Esophagus (tissue), 2 donors: Measurements from ENCODE around the gene KCTD16. TPM values are rescaled to one million over a fixed set of nuclear protein-coding genes. Genes with fewer than 3 reads are reported as not detected.
A peak's percentile ranks its signal among the peaks of the same experiment; 100 is the strongest.

Experiments used
- H3K27ac ChIP-seq, 2 donors: one replicate each; pipeline ENCODE4 v1.5.1; 2013; ENCODE audit warnings: low read depth in 2 of 2, mild to moderate bottlenecking in 2 of 2, inconsistent platforms in 1 of 2, low read length in 1 of 2, moderate library complexity in 1 of 2
- H3K27me3 ChIP-seq, 2 donors: one replicate each; pipeline ENCODE4 v1.6.1; 2013; ENCODE audit warnings: low read length in 2 of 2, control low read depth in 1 of 2, mild to moderate bottlenecking in 1 of 2; ENCODE audit not compliant: insufficient read depth in 2 of 2, control insufficient read depth in 1 of 2
- H3K36me3 ChIP-seq, 2 donors: one replicate each; pipeline ENCODE4 v1.6.1; 2013; ENCODE audit warnings: low read length in 1 of 2; ENCODE audit not compliant: control insufficient read depth in 2 of 2, insufficient read depth in 2 of 2
- H3K4me1 ChIP-seq, 2 donors: one replicate each; pipeline ENCODE4 v1.6.1; 2013; ENCODE audit warnings: low read length in 1 of 2; ENCODE audit not compliant: control insufficient read depth in 2 of 2, insufficient read depth in 2 of 2
- H3K4me3 ChIP-seq, 2 donors: one replicate each; pipeline ENCODE4 v1.5.1; 2013; ENCODE audit warnings: low read length in 2 of 2, mild to moderate bottlenecking in 2 of 2, low read depth in 1 of 2, moderate library complexity in 1 of 2
- H3K9me3 ChIP-seq, 2 donors: one replicate each; pipeline ENCODE4 v1.6.1; 2013; ENCODE audit warnings: mild to moderate bottlenecking in 2 of 2, low read depth in 1 of 2, low read length in 1 of 2, moderate library complexity in 1 of 2; ENCODE audit not compliant: control insufficient read depth in 2 of 2, insufficient read depth in 1 of 2
- WGBS, 2 donors: extraction: QIAGEN DNeasy Blood & Tissue Kit; methylation state at CpG; one replicate each; pipeline ENCODE4 v1.1.7; 2013; 5-methylcytosine and 5-hydroxymethylcytosine counted together
- polyA plus RNA-seq, 2 donors: library from polyadenylated mRNA; stranded (reverse); fragments of 200-250 nt; gene quantifications; one replicate each; pipeline ENCODE4 v1.2.3, GENCODE V29; 2013
- donor health status: healthy with polysubstance abuse.
- donor health status: Bipolar disorder and iron deficiency.

KCTD16 gene
- polyA plus RNA-seq, 2 donors = under 0.01 TPM

- no peak overlapping the region for H3K27ac ChIP-seq
- H3K4me1 ChIP-seq = no peaks in the 10 kb centered on the region
- 92 to 94% methylated on average over 3 of the region's 3 CpGs for WGBS, 2 donors
- no peaks in the 10 kb centered on the region for H3K27me3 ChIP-seq
- no peaks in the 10 kb centered on the region for H3K9me3 ChIP-seq
- no peak overlapping the region for H3K4me3 ChIP-seq
- H3K36me3 ChIP-seq = no peaks in the 10 kb centered on the region
Observed at GRCh38 chr5:144151026-144151425, 19.6 kb upstream of the KCTD16 start.

GRCh38 chr5:144156767-144157171 lies 13.9 kb upstream of the KCTD16 start:
- no peak overlapping the region for H3K27ac ChIP-seq

GRCh38 chr5:144162686-144163085 lies 8.0 kb upstream of the KCTD16 start:
- Histone ChIP-seq H3K9me3 (no peaks in the 10 kb centered on the region), H3K36me3 (peaks cover 0 to 2% of the 10 kb centered on the region in 2 donors), H3K4me1 (no peaks in the 10 kb centered on the region), H3K27me3 (no peaks in the 10 kb centered on the region), H3K27ac (no peak overlapping the region), H3K4me3 (no peak overlapping the region)
- 89 to 97% methylated on average over 1 of the region's 1 CpG for WGBS, 2 donors

More at GRCh38 chr5:144156767-144157171, 13.9 kb upstream of the KCTD16 start:
- H3K27me3 ChIP-seq = no peaks in the 10 kb centered on the region
- H3K9me3 ChIP-seq = no peaks in the 10 kb centered on the region
- H3K4me3 ChIP-seq = no peak overlapping the region
- no peaks in the 10 kb centered on the region for H3K4me1 ChIP-seq
- WGBS, 2 donors = 45 to 53% methylated on average over 2 of the region's 2 CpGs
- no peaks in the 10 kb centered on the region for H3K36me3 ChIP-seq

GRCh38 chr5:144166696-144167095 lies 4.0 kb upstream of the KCTD16 start:
- Histone ChIP-seq H3K4me1 (no peaks in the 10 kb centered on the region), H3K4me3 (no peak overlapping the region), H3K27me3 (no peaks in the 10 kb centered on the region), H3K36me3 (peaks cover 0 to 2% of the 10 kb centered on the region in 2 donors), H3K9me3 (no peaks in the 10 kb centered on the region), H3K27ac (no peak overlapping the region)
- 88 to 89% methylated on average over 1 of the region's 1 CpG for WGBS, 2 donors

- WGBS, 2 donors = 76 to 77% methylated on average over 3 of the region's 3 CpGs
- H3K9me3 ChIP-seq = no peaks in the 10 kb centered on the region
- H3K4me1 ChIP-seq = no peaks in the 10 kb centered on the region
- no peak overlapping the region for H3K4me3 ChIP-seq
- no peak overlapping the region for H3K27ac ChIP-seq
- H3K36me3 ChIP-seq = peaks cover 0 to 2% of the 10 kb centered on the region in 2 donors
- H3K27me3 ChIP-seq = no peaks in the 10 kb centered on the region
Observed at GRCh38 chr5:144167998-144168397, 2.7 kb upstream of the KCTD16 start.

- Histone ChIP-seq H3K4me3 (peak overlapping the region; percentile 84 to 99), H3K36me3 (no peaks in the 10 kb centered on the region), H3K4me1 (no peaks in the 10 kb centered on the region), H3K27ac (peak overlapping the region; percentile 74 to 82), H3K9me3 (no peaks in the 10 kb centered on the region), H3K27me3 (no peaks in the 10 kb centered on the region)
- 1 to 3% methylated on average over 12 of the region's 12 CpGs for WGBS, 2 donors
Observed at GRCh38 chr5:144169904-144170275, 783 bp upstream of the KCTD16 start.

GRCh38 chr5:144173766-144174165 lies 3.1 kb downstream of the KCTD16 start:
- Histone ChIP-seq H3K4me3 (no peak overlapping the region), H3K27ac (no peak overlapping the region), H3K27me3 (no peaks in the 10 kb centered on the region), H3K4me1 (no peaks in the 10 kb centered on the region), H3K36me3 (no peaks in the 10 kb centered on the region), H3K9me3 (no peaks in the 10 kb centered on the region)
- WGBS, 2 donors = 35 to 36% methylated on average over 3 of the region's 3 CpGs

- Histone ChIP-seq H3K9me3 (no peaks in the 10 kb centered on the region), H3K27me3 (no peaks in the 10 kb centered on the region), H3K27ac (no peak overlapping the region), H3K4me3 (no peak overlapping the region), H3K4me1 (no peaks in the 10 kb centered on the region), H3K36me3 (no peaks in the 10 kb centered on the region)
- 74 to 78% methylated on average over 3 of the region's 3 CpGs for WGBS, 2 donors
Observed at GRCh38 chr5:144177548-144177947, 6.9 kb downstream of the KCTD16 start.

- Histone ChIP-seq H3K9me3 (no peaks in the 10 kb centered on the region), H3K27ac (no peak overlapping the region), H3K4me3 (no peak overlapping the region), H3K36me3 (no peaks in the 10 kb centered on the region), H3K4me1 (no peaks in the 10 kb centered on the region), H3K27me3 (no peaks in the 10 kb centered on the region)
- 97 to 100% methylated on average over 1 of the region's 1 CpG for WGBS, 2 donors
Observed at GRCh38 chr5:144179226-144179625, 8.6 kb downstream of the KCTD16 start.

- WGBS, 2 donors = 17 to 19% methylated on average over 4 of the region's 4 CpGs
- H3K27me3 ChIP-seq = no peaks in the 10 kb centered on the region
- H3K4me3 ChIP-seq = no peak overlapping the region
- H3K4me1 ChIP-seq = no peaks in the 10 kb centered on the region
- no peaks in the 10 kb centered on the region for H3K9me3 ChIP-seq
- no peak overlapping the region for H3K27ac ChIP-seq
- H3K36me3 ChIP-seq = no peaks in the 10 kb centered on the region
Observed at GRCh38 chr5:144183254-144183889, 12.7 kb downstream of the KCTD16 start.
